Endodermal cell (in vitro differentiated cells): ENCODE data around the gene OSBPL7. TPM values are rescaled to one million over a fixed set of nuclear protein-coding genes. Genes with fewer than 3 reads are reported as not detected.

ENCODE experiments used
- DNase-seq: peaks from one replicate; pipeline ENCODE4 v3.0.0-alpha.2; 2017
- H3K27ac ChIP-seq: 2 replicates; pipeline ENCODE4 v1.5.1; 2013; ENCODE audit warnings: mild to moderate bottlenecking, low read depth, low read length, moderate library complexity
- H3K27me3 ChIP-seq: 2 replicates; pipeline ENCODE4 v1.6.1; 2013; ENCODE audit warnings: mild to moderate bottlenecking, low read length, moderate library complexity; ENCODE audit not compliant: insufficient read depth, control insufficient read depth, poor library complexity, severe bottlenecking
- H3K36me3 ChIP-seq: 2 replicates; pipeline ENCODE4 v1.7.0; 2013; ENCODE audit warnings: mild to moderate bottlenecking, low read length, moderate library complexity; ENCODE audit not compliant: control insufficient read depth, insufficient read depth
- H3K4me1 ChIP-seq: one replicate; pipeline ENCODE4 v1.7.0; 2013; ENCODE audit warnings: low read length; ENCODE audit not compliant: control insufficient read depth, insufficient read depth
- H3K4me3 ChIP-seq: 2 replicates; pipeline ENCODE4 v1.5.1; 2013; ENCODE audit warnings: mild to moderate bottlenecking, low read length, moderate library complexity
- H3K9ac ChIP-seq: 2 replicates; pipeline ENCODE4 v1.6.1; 2013; ENCODE audit warnings: mild to moderate bottlenecking, low read length, moderate library complexity; ENCODE audit not compliant: poor library complexity, severe bottlenecking; ENCODE audit errors: extremely low read depth
- H3K9me3 ChIP-seq: 2 replicates; pipeline ENCODE4 v1.6.1; 2013; ENCODE audit warnings: mild to moderate bottlenecking, low read length, moderate library complexity; ENCODE audit not compliant: control insufficient read depth
- H3K27ac Mint-ChIP-seq: 2 replicates; pipeline ENCODE4 v1.8.0; 2020; ENCODE audit warnings: mixed read lengths
- H3K27me3 Mint-ChIP-seq: 2 replicates; pipeline ENCODE4 v1.8.0; 2021; ENCODE audit warnings: mild to moderate bottlenecking, mixed read lengths; ENCODE audit not compliant: insufficient read depth
- H3K36me3 Mint-ChIP-seq: 2 replicates; pipeline ENCODE4 v1.8.0; 2020; ENCODE audit warnings: low read depth, mixed read lengths
- H3K4me1 Mint-ChIP-seq: 2 replicates; pipeline ENCODE4 v1.8.0; 2020; ENCODE audit warnings: mixed read lengths
- H3K4me3 Mint-ChIP-seq: 2 replicates; pipeline ENCODE4 v1.8.0; 2020; ENCODE audit warnings: mild to moderate bottlenecking, moderate library complexity, mixed read lengths
- H3K9me3 Mint-ChIP-seq: 2 replicates; pipeline ENCODE4 v1.8.0; 2020; ENCODE audit warnings: mild to moderate bottlenecking, mixed read lengths
- CTCF ChIP-seq: fragments of 200-600 bp; sonication (generic); conservative IDR thresholded peaks from 2 replicates; pipeline ENCODE4 v1.5.0; 2021; ENCODE audit warnings: antibody characterized with exemption, mild to moderate bottlenecking
- WGBS, 2 experiments: methylation state at CpG; one replicate each; pipeline versions ENCODE4 v1.1.5 to v1.1.7; 2013; ENCODE audit warnings: missing lambda C conversion rate in 2 of 2, mixed read lengths in 1 of 2; ENCODE audit not compliant: insufficient coverage in 1 of 2, insufficient read length in 1 of 2; 5-methylcytosine and 5-hydroxymethylcytosine counted together
- total RNA-seq, 2 donors: library from RNA; stranded (reverse); fragmentation: NEBNext Ultra II Directional in 1 of 2; extraction: Animal tissue kit (Norgen Biotek cat#: 25700) in 1 of 2; gene quantifications; 2 replicates in 1 of 2; 3 replicates in 1 of 2; pipeline ENCODE4 v1.2.1, GENCODE V29; 2021

Gene OSBPL7
- total RNA-seq, 2 donors from 2014 or later: 11.4 to 15.5 TPM

GRCh38 chr17:47836601-47837000, 15.0 kb upstream of the OSBPL7 start:
- no peak for DNase-seq
- Mint-ChIP-seq H3K9me3 (no peaks in the 10 kb centered on the region), H3K4me3 (no peak overlapping the region), H3K27ac (no peak overlapping the region), H3K36me3 (peaks cover 3% of the 10 kb centered on the region), H3K4me1 (peaks cover 13% of the 10 kb centered on the region), H3K27me3 (peaks cover 4% of the 10 kb centered on the region)
- Histone ChIP-seq H3K4me1 (peaks cover 9% of the 10 kb centered on the region), H3K9me3 (no peaks in the 10 kb centered on the region), H3K27me3 (no peaks in the 10 kb centered on the region), H3K4me3 (no peak overlapping the region), H3K9ac (no peak overlapping the region), H3K36me3 (no peaks in the 10 kb centered on the region), H3K27ac (no peak overlapping the region)
- no peak for TF ChIP-seq CTCF
- 84% methylated on average over 6 of the region's 6 CpGs; no CpG with 5 or more reads in 1 of the 2 experiments for WGBS, 2 experiments

GRCh38 chr17:47834756-47835155, 13.2 kb upstream of the OSBPL7 start:
- Mint-ChIP-seq H3K36me3 (peaks cover 3% of the 10 kb centered on the region), H3K4me1 (peaks cover 8% of the 10 kb centered on the region), H3K9me3 (no peaks in the 10 kb centered on the region), H3K27me3 (peaks cover 4% of the 10 kb centered on the region), H3K4me3 (no peak overlapping the region), H3K27ac (no peak overlapping the region)
- no peak overlapping the region for H3K27ac ChIP-seq
- no peak for DNase-seq
- no peak overlapping the region for H3K9ac ChIP-seq
- H3K4me1 ChIP-seq: peaks cover 1% of the 10 kb centered on the region
- no peaks in the 10 kb centered on the region for H3K27me3 ChIP-seq
- H3K9me3 ChIP-seq: no peaks in the 10 kb centered on the region
- H3K4me3 ChIP-seq: no peak overlapping the region
- H3K36me3 ChIP-seq: no peaks in the 10 kb centered on the region
- 87% methylated on average over 4 of the region's 5 CpGs; no CpG with 5 or more reads in 1 of the 2 experiments for WGBS, 2 experiments
- TF ChIP-seq CTCF: no peak

- H3K9ac ChIP-seq: peak overlapping the region; percentile 41
- Mint-ChIP-seq H3K36me3 (peaks cover 16% of the 10 kb centered on the region), H3K27me3 (peaks cover 4% of the 10 kb centered on the region), H3K9me3 (no peaks in the 10 kb centered on the region), H3K4me3 (peak overlapping the region; percentile 81), H3K4me1 (peaks cover 8% of the 10 kb centered on the region), H3K27ac (no peak overlapping the region)
- peak overlapping the region; percentile 99 for H3K4me3 ChIP-seq
- H3K9me3 ChIP-seq: no peaks in the 10 kb centered on the region
- H3K36me3 ChIP-seq: peaks cover 14% of the 10 kb centered on the region
- WGBS, 2 experiments: 33 to 54% methylated on average over 2 to 6 of the region's 7 CpGs
- H3K27ac ChIP-seq: no peak overlapping the region
- H3K4me1 ChIP-seq: no peaks in the 10 kb centered on the region
- no peak for TF ChIP-seq CTCF
- no peaks in the 10 kb centered on the region for H3K27me3 ChIP-seq
- no peak for DNase-seq
These were observed 10.3 kb upstream of the OSBPL7 start for GRCh38 chr17:47831934-47832327.
